Ishikawa (cell line): Measurements from ENCODE around the gene GALNT2.

Source experiments
- CEBPB ChIP-seq: IDR thresholded peaks from 2 replicates; pipeline ENCODE4 v1.6.1; 2012
- CREB1 ChIP-seq: IDR thresholded peaks from 2 replicates; pipeline ENCODE4 v1.6.1; 2012; ENCODE audit warnings: low read depth
- EP300 ChIP-seq: IDR thresholded peaks from 2 replicates; pipeline ENCODE4 v1.6.1; 2012; ENCODE audit warnings: borderline replicate concordance
- NFIC ChIP-seq: IDR thresholded peaks from 2 replicates; pipeline ENCODE4 v1.6.1; 2012
- RAD21 ChIP-seq: IDR thresholded peaks from 2 replicates; pipeline ENCODE4 v1.6.1; 2012; ENCODE audit warnings: low read depth
- TAF1 ChIP-seq: IDR thresholded peaks from 2 replicates; pipeline ENCODE4 v1.6.1; 2012; ENCODE audit warnings: low read depth, mild to moderate bottlenecking
- YY1 ChIP-seq: IDR thresholded peaks from 2 replicates; pipeline ENCODE4 v1.6.1; 2012; ENCODE audit warnings: low read depth
- TF ChIP-seq, protein P1 (sequence below): IDR thresholded peaks from 2 replicates; pipeline ENCODE4 v1.6.1; 2012
- TF ChIP-seq, protein P2 (sequence below): IDR thresholded peaks from 2 replicates; pipeline ENCODE4 v1.6.1; 2012
- TF ChIP-seq, protein P3 (sequence below): IDR thresholded peaks from 2 replicates; pipeline ENCODE4 v1.6.1; 2012; ENCODE audit warnings: low read depth, mild to moderate bottlenecking

DNA sequence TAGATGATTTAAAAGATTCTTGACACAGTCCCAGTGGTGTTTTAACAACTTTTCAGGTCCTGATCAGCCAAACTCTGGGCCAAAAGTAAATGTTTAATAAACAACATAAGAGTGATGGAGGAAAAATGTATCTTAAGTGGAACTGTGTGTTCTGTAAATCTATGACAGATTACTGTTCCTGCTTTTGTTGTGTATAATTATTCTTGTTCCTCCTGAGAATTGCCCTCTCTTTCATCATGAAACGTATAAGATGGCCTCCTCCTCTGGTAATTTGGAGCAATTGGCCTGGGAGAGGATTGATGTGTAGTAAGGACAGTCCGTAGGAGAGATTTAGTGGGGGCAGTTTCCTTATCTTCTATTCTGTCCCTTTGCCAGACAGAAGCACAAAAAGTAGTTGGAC lies 34.5 kb downstream of the GALNT2 start:
- no peak for TF ChIP-seq NFIC
- TF ChIP-seq, protein P1, sequence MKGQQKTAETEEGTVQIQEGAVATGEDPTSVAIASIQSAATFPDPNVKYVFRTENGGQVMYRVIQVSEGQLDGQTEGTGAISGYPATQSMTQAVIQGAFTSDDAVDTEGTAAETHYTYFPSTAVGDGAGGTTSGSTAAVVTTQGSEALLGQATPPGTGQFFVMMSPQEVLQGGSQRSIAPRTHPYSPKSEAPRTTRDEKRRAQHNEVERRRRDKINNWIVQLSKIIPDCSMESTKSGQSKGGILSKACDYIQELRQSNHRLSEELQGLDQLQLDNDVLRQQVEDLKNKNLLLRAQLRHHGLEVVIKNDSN, result no peak
- no peak for TF ChIP-seq RAD21
- TF ChIP-seq, protein P2, sequence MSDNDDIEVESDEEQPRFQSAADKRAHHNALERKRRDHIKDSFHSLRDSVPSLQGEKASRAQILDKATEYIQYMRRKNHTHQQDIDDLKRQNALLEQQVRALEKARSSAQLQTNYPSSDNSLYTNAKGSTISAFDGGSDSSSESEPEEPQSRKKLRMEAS, result no peak
- no peak for TF ChIP-seq CEBPB
- TF ChIP-seq, protein P3, sequence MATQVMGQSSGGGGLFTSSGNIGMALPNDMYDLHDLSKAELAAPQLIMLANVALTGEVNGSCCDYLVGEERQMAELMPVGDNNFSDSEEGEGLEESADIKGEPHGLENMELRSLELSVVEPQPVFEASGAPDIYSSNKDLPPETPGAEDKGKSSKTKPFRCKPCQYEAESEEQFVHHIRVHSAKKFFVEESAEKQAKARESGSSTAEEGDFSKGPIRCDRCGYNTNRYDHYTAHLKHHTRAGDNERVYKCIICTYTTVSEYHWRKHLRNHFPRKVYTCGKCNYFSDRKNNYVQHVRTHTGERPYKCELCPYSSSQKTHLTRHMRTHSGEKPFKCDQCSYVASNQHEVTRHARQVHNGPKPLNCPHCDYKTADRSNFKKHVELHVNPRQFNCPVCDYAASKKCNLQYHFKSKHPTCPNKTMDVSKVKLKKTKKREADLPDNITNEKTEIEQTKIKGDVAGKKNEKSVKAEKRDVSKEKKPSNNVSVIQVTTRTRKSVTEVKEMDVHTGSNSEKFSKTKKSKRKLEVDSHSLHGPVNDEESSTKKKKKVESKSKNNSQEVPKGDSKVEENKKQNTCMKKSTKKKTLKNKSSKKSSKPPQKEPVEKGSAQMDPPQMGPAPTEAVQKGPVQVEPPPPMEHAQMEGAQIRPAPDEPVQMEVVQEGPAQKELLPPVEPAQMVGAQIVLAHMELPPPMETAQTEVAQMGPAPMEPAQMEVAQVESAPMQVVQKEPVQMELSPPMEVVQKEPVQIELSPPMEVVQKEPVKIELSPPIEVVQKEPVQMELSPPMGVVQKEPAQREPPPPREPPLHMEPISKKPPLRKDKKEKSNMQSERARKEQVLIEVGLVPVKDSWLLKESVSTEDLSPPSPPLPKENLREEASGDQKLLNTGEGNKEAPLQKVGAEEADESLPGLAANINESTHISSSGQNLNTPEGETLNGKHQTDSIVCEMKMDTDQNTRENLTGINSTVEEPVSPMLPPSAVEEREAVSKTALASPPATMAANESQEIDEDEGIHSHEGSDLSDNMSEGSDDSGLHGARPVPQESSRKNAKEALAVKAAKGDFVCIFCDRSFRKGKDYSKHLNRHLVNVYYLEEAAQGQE, result no peak
- TF ChIP-seq EP300, result no peak
- no peak for TF ChIP-seq TAF1
- TF ChIP-seq CREB1, result no peak
- no peak for TF ChIP-seq YY1
